HepG2 (cell line): Measurements from ENCODE around the gene KIAA1755. TPM values are rescaled to one million over a fixed set of nuclear protein-coding genes. Genes with fewer than 3 reads are reported as not detected.
A peak's percentile ranks its signal among the peaks of the same experiment; 100 is the strongest.

Source experiments
- FOXJ3 ChIP-seq: sonication (generic); formaldehyde crosslinking; IDR thresholded peaks from 2 replicates; pipeline ENCODE4 v1.4.0; 2020; ENCODE audit warnings: missing genetic modification reagents, mild to moderate bottlenecking, borderline replicate concordance
- HDAC6 ChIP-seq: fragments of 200-600 bp; sonication (generic); IDR thresholded peaks from 2 replicates; pipeline ENCODE4 v1.7.0; 2017; ENCODE audit warnings: mild to moderate bottlenecking, antibody characterized with exemption, low read length, low read depth
- MAF1 ChIP-seq: sonication (generic); formaldehyde crosslinking; IDR thresholded peaks from 2 replicates; pipeline ENCODE4 v1.5.0; 2020; ENCODE audit warnings: missing genetic modification reagents, borderline replicate concordance
- PAWR ChIP-seq: sonication (generic); formaldehyde crosslinking; IDR thresholded peaks from 2 replicates; pipeline ENCODE4 v1.4.0; 2020; ENCODE audit warnings: missing genetic modification reagents, mild to moderate bottlenecking, borderline replicate concordance
- PHF21A ChIP-seq: sonication (generic); formaldehyde crosslinking; IDR thresholded peaks from 2 replicates; pipeline ENCODE4 v1.5.0; 2020; ENCODE audit warnings: mild to moderate bottlenecking, missing genetic modification reagents
- THAP7 ChIP-seq: sonication (generic); formaldehyde crosslinking; IDR thresholded peaks from 2 replicates; pipeline ENCODE4 v1.8.1; 2023; ENCODE audit warnings: mild to moderate bottlenecking, missing genetic modification reagents
- THAP8 ChIP-seq: sonication (generic); formaldehyde crosslinking; IDR thresholded peaks from 2 replicates; pipeline ENCODE4 v1.5.1; 2020; ENCODE audit warnings: missing genetic modification reagents, mild to moderate bottlenecking, borderline replicate concordance
- ZBTB10 ChIP-seq: sonication (generic); formaldehyde crosslinking; IDR thresholded peaks from 2 replicates; pipeline ENCODE4 v1.4.0; 2020; ENCODE audit warnings: missing genetic modification reagents, borderline replicate concordance
- ZBTB40 ChIP-seq, 2 experiments: fragments of 450-650 bp in 1 of 2; sonication (generic) in 1 of 2; formaldehyde crosslinking in 1 of 2; IDR thresholded peaks; 2 replicates each; pipeline versions ENCODE4 v1.6.1 to v1.8.0; 2016 to 2022; ENCODE audit warnings: antibody characterized with exemption in 1 of 2, mild to moderate bottlenecking in 1 of 2, missing genetic modification reagents in 1 of 2
- ZNF720 ChIP-seq: sonication (generic); formaldehyde crosslinking; IDR thresholded peaks from 2 replicates; pipeline ENCODE4 v1.4.0; 2020; ENCODE audit warnings: missing genetic modification reagents
- polyA plus RNA-seq, 8 experiments: library from polyadenylated mRNA; depleted of rRNA in 3 of 8; stranded (reverse) in 7 of 8; unstranded in 1 of 8; fragments of >200 nt; fragmentation: Illumina TruSeq in 4 of 8; extraction: Trizol in 4 of 8; gene quantifications; 2 replicates each; pipeline versions ENCODE4 v1.2.1 to v1.2.3, GENCODE V29; 2011 to 2016; ENCODE audit warnings: low read depth in 4 of 8, missing spikeins in 1 of 8, mixed read lengths in 1 of 8; ENCODE audit not compliant: insufficient read depth in 1 of 8
- total RNA-seq, 5 experiments: library from RNA; depleted of rRNA; stranded (reverse); fragments of >200 nt; fragmentation: Illumina TruSeq; extraction: Trizol; gene quantifications; 2 replicates each; pipeline ENCODE4 v1.2.3, GENCODE V29; 2016; ENCODE audit warnings: low read depth in 1 of 5
- TF ChIP-seq, protein P1 (sequence below): sonication (generic); formaldehyde crosslinking; IDR thresholded peaks from 2 replicates; pipeline ENCODE4 v1.8.0; 2022; ENCODE audit warnings: mild to moderate bottlenecking, missing genetic modification reagents, borderline replicate concordance

Gene KIAA1755
- total and polyA plus RNA-seq, 2 of the 13 experiments (the other 11 are each of a cell fraction or from before 2014, with no cell fraction given): 0.04 TPM; not detected in 1

DNA sequence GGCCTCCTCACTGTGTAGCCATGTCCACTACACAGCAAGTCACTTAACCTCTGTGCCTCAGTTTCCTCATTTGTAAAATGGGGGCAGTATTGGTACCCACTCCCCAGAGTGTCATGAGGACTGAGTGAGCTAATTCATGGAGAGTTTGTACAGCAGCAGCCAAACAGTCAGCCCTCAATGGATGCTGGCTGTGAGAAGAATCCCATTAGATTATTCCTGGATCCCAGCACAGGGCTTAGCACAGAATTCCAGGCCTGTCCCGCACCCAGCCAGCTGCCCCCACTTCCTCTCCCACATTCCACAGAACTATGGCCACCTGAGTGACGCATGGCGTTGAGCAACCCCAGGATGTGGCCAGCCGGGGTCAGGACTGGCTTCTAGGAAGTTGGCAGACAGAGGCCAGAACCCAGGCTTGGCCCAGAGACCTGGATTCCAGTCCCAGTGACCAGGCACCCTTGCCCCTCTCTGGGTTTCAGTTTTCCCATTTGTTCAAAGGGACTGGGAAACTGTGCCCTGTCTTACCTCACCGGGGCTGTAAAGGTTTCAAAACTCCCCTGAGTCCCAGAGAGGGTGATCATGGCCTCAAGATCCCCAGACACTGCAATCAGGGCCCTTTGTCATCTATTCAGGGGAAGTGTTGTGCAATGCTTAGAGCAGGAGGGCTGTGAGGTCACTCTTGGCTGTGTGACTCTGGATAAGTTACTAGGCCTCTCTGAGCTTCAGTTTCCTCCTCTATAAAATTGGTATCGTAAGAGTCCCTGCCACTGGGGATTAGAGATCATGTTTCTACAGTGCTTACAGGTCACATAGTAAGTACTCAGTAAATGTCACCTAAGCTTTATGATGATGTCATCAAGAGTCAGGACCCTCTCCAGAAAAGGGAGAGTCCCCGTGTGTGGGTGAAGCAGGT is 92.4 kb downstream of the KIAA1755 start (continued):
- 0 out of 2 replicates have a peak, but pooled peaks have one; percentile 58 for TF ChIP-seq ZBTB10 (CRISPR knock-in tag)
- TF ChIP-seq PHF21A (CRISPR knock-in tag): peak; percentile 97
- TF ChIP-seq PAWR (CRISPR knock-in tag): no peak
- TF ChIP-seq ZNF720 (CRISPR knock-in tag): no peak
- TF ChIP-seq, protein P1, sequence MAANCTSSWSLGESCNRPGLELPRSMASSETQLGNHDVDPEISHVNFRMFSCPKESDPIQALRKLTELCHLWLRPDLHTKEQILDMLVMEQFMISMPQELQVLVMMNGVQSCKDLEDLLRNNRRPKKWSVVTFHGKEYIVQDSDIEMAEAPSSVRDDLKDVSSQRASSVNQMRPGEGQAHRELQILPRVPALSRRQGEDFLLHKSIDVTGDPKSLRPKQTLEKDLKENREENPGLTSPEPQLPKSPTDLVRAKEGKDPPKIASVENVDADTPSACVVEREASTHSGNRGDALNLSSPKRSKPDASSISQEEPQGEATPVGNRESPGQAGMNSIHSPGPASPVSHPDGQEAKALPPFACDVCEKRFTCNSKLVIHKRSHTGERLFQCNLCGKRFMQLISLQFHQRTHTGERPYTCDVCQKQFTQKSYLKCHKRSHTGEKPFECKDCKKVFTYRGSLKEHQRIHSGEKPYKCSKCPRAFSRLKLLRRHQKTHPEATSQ (CRISPR knock-in tag): no peak
- TF ChIP-seq HDAC6: no peak
- TF ChIP-seq THAP8 (CRISPR knock-in tag): 0 out of 2 replicates have a peak, but pooled peaks have one; percentile 19
- no peak for TF ChIP-seq ZBTB40 (IDR thresholded peaks at IDR 0.05)
- no peak for TF ChIP-seq ZBTB40 (CRISPR knock-in tag; IDR thresholded peaks at IDR 0.05)
- TF ChIP-seq THAP7 (CRISPR knock-in tag): 0 out of 2 replicates have a peak, but pooled peaks have one; percentile 53
- TF ChIP-seq FOXJ3 (CRISPR knock-in tag): no peak
- TF ChIP-seq MAF1 (CRISPR knock-in tag): no peak
